GM18867 (cell line): ENCODE results near the gene NDUFA11.

Experiments used
- ATAC-seq: cut with Tn5 transposase; IDR thresholded peaks from one replicate; pipeline ENCODE4 v1.9.1; 2021; ENCODE audit warnings: mild to moderate bottlenecking, moderate library complexity; ENCODE audit not compliant: unreplicated experiment

Gene NDUFA11

GRCh38 chr19:5903624-5904351 is at the start of gene NDUFA11:
NDUFA11 (minus strand) TSS chr19:5903790; CDS start chr19:5903708, 82 bp downstream.
- peak; percentile 33 for ATAC-seq

GRCh38 chr19:5953030-5953589 is 49.5 kb upstream of the NDUFA11 start:
- no peak for ATAC-seq

- ATAC-seq: no peak
Measured at GRCh38 chr19:5952193-5953029, 48.8 kb upstream of the NDUFA11 start.

GRCh38 chr19:5951338-5951861 is 47.8 kb upstream of the NDUFA11 start:
- no peak for ATAC-seq

GRCh38 chr19:5950741-5951140 is 47.2 kb upstream of the NDUFA11 start:
- no peak for ATAC-seq

- ATAC-seq: no peak
Measured at GRCh38 chr19:5949792-5950305, 46.3 kb upstream of the NDUFA11 start.

GRCh38 chr19:5948752-5949564 is 45.4 kb upstream of the NDUFA11 start:
- no peak for ATAC-seq

GRCh38 chr19:5947435-5947834 is 43.8 kb upstream of the NDUFA11 start:
- ATAC-seq: no peak

GRCh38 chr19:5943623-5944022 is 40.0 kb upstream of the NDUFA11 start:
- ATAC-seq: no peak

GRCh38 chr19:5943045-5943444 is 39.5 kb upstream of the NDUFA11 start:
- ATAC-seq: no peak

- ATAC-seq: no peak
Measured at GRCh38 chr19:5941673-5942072, 38.1 kb upstream of the NDUFA11 start.

GRCh38 chr19:5940260-5941208 is 36.9 kb upstream of the NDUFA11 start:
- no peak for ATAC-seq

GRCh38 chr19:5937550-5937949 is 34.0 kb upstream of the NDUFA11 start:
- no peak for ATAC-seq

GRCh38 chr19:5936292-5936592 is 32.7 kb upstream of the NDUFA11 start:
- no peak for ATAC-seq

GRCh38 chr19:5935473-5936291 is 32.1 kb upstream of the NDUFA11 start:
- no peak for ATAC-seq

- no peak for ATAC-seq
Measured at GRCh38 chr19:5934774-5935472, 31.3 kb upstream of the NDUFA11 start.

- no peak for ATAC-seq
Measured at GRCh38 chr19:5934069-5934401, 30.4 kb upstream of the NDUFA11 start.

- no peak for ATAC-seq
Measured at GRCh38 chr19:5933391-5934068, 29.9 kb upstream of the NDUFA11 start.
